GM18508 (cell line): Measurements from ENCODE around the gene STRAP.

ENCODE experiments used
- ATAC-seq: cut with Tn5 transposase; IDR thresholded peaks from one replicate; pipeline ENCODE4 v1.9.1; 2021; ENCODE audit warnings: moderate number of reproducible peaks; ENCODE audit not compliant: insufficient read depth, unreplicated experiment

The STRAP gene, protein sequence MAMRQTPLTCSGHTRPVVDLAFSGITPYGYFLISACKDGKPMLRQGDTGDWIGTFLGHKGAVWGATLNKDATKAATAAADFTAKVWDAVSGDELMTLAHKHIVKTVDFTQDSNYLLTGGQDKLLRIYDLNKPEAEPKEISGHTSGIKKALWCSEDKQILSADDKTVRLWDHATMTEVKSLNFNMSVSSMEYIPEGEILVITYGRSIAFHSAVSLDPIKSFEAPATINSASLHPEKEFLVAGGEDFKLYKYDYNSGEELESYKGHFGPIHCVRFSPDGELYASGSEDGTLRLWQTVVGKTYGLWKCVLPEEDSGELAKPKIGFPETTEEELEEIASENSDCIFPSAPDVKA

DNA sequence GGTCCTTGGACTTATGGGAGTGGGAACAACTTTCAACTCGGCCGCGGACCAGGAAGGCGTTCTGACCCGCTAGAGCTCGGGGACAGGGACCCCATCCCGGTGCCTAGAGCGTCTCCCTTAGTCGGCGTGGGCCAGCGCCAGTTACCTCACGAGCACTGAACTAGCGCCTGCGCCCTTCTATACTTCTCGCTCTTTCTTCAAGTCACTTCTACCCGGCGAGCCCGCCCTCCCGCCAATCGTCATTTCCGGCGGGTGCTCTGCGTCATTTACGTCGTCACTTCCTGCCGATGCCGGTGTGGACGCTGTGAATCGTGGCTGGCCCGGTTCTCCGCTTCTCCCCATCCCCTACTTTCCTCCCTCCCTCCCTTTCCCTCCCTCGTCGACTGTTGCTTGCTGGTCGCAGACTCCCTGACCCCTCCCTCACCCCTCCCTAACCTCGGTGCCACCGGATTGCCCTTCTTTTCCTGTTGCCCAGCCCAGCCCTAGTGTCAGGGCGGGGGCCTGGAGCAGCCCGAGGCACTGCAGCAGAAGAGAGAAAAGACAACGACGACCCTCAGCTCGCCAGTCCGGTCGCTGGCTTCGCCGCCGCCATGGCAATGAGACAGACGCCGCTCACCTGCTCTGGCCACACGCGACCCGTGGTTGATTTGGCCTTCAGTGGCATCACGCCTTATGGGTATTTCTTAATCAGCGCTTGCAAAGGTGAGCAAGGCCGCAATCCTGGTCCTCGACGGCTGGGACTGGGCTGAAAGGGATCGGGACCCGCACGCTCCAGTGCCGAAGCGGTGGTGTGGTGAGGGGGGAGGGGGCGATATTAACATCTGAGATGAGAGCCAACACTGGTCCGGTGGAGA lies at the start of gene STRAP:
STRAP (plus strand) TSS at position 270 of the 854 bp plus-strand sequence; CDS start at position 591, 321 bp downstream.
- peak; percentile 96 for ATAC-seq

DNA sequence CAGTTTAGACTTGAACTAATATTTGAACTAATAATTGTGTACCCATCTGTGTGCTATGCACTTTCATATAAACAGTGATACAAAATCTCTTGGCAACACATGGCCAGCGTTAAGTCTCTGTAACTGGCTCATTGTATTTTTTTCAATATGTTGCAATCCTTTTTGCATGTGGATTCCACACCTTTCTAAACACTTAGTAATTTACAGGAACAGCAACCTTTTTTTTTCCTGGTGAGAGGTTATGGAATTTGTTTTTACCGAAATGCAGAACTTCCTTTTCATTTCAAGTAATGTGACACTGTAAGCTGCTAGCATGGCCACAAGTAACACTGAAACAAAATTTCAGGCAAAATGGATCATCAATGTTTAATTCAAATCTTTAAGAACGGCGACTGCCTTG lies 47.6 kb upstream of the STRAP start:
- no peak for ATAC-seq

DNA sequence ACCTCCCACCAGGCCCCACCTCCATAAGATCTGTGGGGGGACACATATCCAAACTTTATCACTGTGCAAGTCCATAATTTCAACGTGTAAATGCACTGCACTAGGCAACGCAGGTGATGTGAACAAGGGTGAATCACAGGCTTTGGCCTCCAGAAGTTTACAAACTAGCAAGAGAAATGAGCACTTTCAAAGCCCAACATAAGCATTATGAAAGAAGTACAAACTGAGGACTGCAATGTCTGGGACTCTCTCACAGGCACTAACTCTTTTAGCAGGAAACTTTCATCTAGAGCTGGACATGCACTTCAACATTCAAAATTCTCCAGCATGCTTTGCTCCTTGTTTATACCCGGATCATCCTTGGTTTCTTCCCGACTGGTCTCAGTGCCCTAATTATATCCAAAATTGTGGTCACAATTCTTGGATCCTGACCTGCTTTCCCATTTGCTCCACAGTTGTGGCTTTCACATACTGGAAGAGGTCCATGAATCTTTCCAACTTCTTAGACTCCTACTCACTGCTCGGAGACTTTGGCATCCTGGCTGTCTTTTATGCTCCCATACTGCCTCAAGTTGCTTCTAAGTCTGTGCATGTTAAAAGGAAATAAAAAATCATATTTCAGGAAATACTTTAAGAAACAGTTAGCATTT lies 44.9 kb upstream of the STRAP start:
- no peak for ATAC-seq

DNA sequence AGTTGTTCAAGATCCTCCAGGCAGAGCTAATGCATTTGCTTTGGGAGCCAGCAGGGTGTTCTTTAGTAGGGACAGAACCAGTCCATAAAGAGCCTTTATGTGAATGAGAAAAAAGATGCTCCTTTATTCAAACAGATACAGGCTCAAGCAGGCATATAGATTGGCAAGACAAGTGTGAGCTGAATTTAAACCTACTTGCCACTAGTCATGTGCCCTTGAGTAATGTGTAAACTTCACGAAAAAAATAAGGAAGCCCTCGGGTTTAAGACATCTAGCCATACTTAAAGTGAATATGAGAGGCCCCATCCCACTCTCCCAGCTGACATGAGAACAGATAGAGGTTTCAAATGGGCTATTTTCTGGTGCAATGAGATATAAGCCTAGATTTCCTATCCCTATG lies 43.1 kb upstream of the STRAP start:
- no peak for ATAC-seq

DNA sequence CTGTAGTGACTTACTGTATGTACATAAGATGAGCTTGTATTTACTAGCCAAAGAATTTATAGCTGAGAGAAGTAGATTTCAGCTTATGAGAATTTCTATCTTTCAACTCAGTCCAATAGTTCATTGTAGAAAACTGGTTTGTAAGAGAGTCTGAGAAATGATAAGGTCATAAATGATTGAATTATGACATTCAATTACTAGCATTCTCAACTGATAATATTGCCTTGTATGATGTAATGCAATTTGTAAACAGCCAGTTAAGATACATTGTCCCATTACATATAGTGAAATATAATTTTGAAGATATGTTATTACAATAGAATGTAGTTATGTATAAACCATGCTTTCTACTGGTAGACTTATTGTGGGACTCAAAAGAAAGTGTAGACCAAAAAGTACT lies 42.5 kb upstream of the STRAP start:
- no peak for ATAC-seq

DNA sequence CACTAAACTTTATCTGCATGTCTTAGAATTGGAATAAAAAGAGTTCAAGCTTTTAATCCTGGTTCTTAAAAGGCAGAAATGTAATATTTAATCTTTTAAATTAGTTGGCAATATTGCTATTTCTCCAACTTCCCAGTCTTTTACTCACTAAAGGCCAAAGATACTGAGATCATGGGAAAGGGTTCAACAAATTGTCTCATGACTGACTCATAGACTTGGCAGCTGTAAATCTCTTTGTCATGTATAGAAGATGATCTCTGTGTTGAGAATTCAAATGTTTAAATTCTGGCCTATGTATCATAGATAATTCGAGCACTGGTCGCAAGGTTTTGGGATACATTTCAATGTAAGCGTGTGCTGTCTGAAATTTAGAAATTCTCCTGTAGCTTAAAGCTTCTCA lies 40.1 kb upstream of the STRAP start:
- ATAC-seq, result no peak

DNA sequence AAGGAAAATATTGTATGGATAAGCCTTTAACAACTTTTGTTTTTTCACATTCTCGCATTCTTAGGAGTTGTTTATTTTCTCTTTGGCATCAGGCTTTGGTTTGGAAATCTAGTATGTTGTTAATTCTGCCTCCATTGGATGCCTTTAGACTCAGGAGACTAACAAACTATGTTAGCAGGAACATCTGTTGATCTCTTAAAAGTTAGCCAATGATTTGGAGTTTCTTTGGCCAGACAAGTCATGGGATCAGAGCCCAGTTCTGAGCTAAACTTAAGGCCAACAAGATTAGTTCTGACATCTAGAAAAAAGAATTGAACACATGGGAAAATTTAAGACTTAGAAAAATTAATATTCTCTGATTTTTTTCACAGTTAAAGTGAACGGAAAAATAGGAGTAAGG lies 35.3 kb upstream of the STRAP start:
- ATAC-seq, result no peak

DNA sequence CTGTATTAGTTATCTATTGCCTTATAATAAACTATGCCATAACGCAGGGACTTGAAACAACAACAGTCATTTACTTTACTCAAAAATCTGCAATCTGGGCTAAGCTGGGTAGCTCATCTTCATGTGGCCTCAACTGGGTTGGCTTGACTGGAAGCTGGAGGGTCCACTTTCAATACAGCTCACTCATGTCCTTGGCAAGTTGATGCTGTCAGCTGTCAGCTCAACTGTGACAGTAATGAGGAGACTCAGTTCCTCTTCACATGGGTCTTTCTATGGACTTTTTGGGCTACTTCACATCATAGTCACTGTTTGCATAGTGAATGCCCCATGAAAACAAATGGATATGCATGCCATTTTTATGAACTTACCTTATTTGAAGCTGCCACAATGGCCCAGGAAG lies 33.6 kb upstream of the STRAP start:
- ATAC-seq, result no peak

DNA sequence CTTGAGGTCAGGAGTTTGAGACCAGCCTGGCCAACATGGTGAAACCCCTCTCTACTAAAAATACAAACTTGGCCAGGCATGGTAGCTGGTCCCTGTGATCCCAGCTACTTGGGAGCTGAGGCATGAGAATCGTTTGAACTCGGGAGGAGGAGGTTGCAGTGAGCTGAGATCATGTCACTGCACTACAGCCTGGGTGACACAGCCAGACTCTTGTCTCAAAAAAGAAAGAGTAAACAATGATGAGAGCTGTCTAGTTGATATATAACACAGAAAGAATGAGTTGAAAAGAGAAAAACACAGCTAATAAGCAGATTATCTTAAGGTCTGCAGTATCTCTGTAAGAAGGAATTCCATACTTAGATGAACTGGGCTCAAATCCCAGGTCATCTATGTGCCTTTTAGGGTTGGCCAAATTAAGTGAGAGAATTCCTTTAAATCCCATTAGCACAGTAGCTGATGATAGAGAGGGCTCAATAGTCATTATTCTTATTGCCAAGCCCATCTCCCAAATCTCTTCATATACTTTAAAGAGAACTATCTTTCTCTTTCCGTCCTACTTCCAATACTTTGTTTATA lies 31.1 kb upstream of the STRAP start:
- ATAC-seq, result no peak

DNA sequence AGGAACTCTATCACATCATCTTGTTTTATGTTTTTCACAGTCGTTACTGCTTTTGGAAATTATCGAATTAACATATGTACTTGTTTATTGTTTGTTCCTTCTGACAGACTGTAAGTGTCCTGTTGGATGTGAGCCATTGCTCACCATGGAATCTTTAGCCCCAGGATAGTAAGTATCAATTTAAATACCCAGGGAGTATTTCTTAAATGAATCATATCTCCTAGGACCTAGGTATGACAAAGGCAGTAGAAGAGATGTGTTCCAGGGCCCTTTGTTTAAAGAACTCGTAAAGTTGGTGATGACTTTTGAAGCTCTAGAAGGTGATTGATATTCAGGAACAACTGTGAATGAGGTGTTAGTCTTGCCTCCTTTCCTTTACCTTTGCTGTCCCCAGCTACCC lies 30.3 kb upstream of the STRAP start:
- no peak for ATAC-seq

DNA sequence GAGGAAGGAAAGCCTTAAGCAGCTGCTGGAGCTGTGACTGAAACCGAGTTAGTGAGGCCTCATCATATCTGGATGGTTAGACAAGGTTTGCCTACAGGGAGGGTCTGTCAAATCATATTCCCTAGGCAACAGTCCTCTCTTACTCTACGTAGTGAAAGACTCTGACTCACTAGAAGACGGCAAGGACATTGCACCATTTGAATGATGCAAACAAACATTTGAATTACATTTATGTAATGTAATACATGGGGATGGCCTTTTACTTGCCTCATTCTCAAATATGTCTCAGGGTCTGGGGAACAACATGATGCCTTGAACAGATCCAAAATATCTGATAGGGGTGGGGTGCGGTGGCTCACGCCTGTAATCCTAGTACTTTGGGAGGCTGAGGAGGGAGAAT lies 29.8 kb upstream of the STRAP start:
- no peak for ATAC-seq

DNA sequence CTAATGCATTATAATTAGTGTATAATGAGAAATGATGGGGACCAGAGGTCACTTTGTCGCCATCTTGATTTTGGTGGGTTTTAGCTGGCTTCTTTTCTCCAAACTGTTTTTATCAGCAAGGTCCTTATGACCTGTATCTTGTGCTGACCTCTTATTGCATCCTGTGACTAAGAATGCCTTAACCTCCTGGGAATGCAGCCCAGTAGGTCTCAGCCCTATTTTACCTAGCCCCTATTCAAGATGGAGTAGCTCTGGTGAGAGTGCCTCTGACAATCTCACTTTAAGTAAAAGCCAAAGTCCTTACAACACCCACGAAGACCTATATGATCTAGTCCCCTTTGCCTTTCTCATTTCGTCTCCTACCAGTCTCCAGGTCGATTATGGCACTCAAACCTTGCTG lies 28.3 kb upstream of the STRAP start:
- ATAC-seq, result no peak

DNA sequence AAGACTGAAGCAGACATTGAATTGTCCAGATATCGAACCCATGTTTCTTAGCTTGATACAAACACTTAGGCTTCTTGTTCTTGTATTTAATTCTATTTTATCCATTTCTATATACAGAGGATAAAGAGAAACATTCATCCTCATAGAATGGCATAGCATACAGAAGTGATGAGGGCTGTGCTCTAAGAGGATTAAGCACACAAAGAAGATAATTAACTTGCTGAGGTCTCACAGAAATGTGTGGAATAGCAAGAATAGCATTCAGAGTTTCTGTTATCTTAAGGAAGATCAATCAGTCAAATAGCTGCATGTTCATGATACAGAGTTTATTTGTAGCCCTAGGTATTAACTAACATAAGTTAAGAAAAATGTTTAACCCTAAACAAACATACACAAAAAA lies 27.3 kb upstream of the STRAP start:
- ATAC-seq, result no peak

DNA sequence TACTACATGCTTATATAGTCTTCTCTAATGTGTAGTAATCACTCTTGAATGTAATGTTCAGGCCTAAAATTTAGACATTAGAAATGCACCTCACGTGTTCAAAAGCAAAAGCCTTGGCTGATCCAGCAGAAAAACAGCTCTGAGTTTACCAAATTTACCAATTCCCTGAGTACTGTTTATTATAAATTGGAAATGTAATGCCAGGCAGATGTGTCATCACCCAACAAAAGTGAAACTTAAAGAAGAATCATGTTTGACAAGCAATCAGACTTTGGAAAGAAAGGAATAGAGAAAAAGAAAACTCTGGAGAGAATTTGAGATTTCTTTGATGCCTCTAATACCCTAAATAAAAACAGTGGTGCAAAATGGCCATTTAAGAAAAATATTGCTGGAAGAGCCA lies 26.5 kb upstream of the STRAP start:
- no peak for ATAC-seq

DNA sequence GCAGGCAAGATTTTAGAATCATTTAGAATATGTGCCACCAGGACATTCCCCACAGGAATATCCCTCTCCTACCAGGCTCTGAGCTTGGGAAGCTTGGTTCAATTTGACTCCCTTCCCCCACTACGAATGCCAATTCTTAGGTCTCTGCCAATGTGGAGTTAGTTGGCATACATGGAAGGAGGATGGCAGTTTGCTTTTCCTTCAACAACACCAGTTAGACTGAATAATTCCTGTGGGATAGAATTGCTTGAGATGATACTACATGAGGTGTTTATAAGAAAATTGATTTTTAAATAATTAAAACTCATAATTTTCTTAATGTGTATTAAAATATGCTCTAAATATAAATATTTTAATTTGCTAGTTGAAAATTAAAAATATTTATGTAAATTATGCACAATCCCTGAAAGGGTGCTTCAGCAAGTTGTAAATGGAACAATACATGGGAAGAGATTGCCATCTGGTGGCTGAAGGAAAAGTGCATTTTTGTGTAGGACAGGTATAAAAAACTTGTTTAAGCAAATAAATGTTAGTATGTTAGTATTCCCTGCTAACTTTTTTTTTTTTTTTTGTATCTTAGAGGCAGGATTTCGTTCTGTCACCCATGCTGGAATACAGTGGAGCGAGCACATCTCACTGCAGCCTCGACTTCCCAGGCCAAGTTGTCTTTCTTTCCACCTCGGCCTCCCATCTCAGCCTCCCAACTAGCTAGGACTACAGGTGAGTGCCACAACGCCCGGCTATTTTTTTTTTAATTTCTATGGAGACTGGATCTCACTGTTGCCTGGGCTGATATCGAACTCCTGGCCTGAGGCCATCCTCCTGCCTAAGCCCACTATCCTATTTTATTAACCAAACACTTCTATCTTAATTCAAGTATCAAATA lies 25.8 kb upstream of the STRAP start:
- ATAC-seq, result peak; percentile 61

DNA sequence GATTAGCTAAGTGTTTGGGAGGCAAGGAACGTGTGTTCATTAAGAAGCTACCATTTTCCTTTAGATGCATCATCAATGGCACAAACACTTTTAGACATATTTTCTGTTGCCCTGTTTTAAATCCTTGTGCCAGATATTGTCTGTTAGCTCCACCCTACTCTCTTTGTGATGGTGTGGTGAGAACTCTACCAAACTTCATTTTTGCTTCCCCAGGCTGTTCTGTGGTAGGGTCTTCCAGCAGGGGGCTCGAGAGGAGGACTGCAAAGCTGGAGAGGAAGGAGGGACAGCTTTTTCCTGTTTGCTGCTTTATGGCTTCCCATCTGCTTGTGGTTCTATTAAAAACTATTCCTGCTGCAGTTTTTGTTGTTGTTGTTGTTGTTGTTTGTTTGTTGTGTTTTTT lies 23.8 kb upstream of the STRAP start:
- no peak for ATAC-seq

DNA sequence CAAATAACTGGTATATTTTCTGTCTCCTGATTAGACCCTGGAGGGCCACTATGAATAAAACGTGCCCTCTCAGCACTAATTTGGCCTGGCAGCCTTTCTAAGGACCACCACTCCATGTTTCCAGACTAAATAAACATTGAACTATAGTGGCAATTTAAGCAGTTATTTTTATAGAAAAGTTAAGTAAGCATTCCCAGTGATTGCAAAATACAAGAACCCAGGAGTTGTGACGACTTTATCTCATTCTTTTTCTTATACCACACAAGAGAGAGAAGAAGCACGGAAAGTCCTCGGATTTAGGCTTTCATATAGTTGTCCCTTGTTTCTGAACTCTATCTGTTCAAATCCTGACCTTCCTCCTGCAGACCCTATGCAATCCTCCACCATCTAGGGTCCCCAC lies 23.1 kb upstream of the STRAP start:
- ATAC-seq, result no peak

DNA sequence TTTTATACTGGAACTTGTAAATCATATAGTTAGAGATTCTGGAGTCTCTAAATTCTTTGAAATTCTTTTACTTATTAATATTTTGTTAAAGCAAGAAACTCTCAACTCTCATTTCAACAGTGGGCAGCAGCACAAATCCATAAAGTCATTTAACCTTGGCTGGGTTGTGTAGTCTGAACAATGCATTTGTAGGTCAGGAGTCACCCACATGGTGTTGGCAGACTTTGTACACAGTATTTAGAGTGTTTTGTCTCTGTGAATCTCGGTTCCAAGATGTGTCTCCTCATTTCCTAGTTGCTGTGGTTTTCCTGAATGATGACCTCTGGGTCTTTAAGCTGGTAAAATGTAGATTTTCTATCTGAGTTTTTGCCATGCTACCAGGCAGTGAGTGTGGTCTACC lies 20.8 kb upstream of the STRAP start:
- ATAC-seq, result no peak

DNA sequence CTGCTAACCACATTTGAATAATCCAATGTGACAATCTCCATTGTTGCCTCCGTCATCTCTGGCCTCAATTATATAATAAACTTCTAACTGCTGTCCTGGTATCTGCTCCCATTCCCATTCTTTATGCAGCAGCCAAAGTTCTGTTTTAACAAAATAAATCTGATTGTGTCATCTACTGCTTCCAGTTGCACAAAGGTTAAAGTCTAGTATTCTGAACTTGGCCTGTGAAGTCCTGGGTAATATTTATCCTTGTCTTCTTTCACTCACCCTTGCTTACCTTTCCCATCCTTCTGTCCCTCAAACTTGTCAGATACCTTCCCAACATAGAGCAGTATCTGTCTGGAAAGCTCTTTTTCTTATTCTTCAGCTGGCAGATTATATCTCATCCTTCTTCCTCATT lies 19.3 kb upstream of the STRAP start:
- ATAC-seq, result no peak

DNA sequence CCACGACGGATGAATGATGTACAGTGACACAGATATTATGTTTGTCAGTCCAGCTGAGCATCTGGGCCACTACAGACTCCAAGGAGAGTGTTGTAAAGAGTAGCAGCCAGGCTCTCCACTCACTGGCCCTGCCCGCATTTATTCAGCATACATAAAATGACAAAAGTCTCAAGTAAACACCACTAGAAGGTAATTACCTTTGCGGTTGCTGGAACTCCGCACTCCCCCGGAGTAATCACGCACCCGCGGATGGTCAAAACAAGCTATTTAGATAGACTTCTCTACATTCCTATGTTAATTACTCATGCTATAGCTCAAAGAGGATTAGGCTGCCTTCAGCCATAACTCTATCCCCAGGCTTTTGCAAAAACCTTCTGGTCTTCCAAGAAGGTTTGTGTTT lies 18.8 kb upstream of the STRAP start:
- no peak for ATAC-seq
